IMR-90 (cell line): ENCODE results near the gene KLHL36. TPM values are rescaled to one million over a fixed set of nuclear protein-coding genes. Genes with fewer than 3 reads are reported as not detected.

Experiments
- ATAC-seq: fragments of 200-7000 bp; cut with Tn5 transposase; 2 replicates; pipeline ENCODE4 v1.9.1; 2020; ENCODE audit warnings: low read depth, mild to moderate bottlenecking, moderate library complexity
- BruUV-seq: library from RNA; stranded (reverse); fragments of 400-500 nt; replicated peaks from 2 replicates; lab custom pipeline; 2021; lab: Mats Ljungman, UMichigan
- CTCF ChIA-PET: fragments of 300-600 bp; formaldehyde crosslinking; extraction: SDS; loops from one replicate; lab custom pipeline; 2021; ENCODE audit warnings: antibody characterized with exemption; lab: Yijun Ruan, JAX
- POLR2A ChIA-PET: fragments of 300-600 bp; sonication (Branson Sonifier 250); formaldehyde crosslinking; loops from one replicate; lab custom pipeline; 2022; ENCODE audit warnings: antibody characterized with exemption; ENCODE audit not compliant: unreplicated experiment; lab: Charles Lee
- DNase-seq: peaks from one replicate; pipeline ENCODE4 v3.0.0; 2013
- H2AFZ ChIP-seq: replicated peaks from 2 replicates; pipeline ENCODE3; 2013; ENCODE audit warnings: low read length, mild to moderate bottlenecking; ENCODE audit not compliant: poor library complexity
- H2AK5ac ChIP-seq: 2 replicates; pipeline ENCODE4 v1.6.1; 2013; ENCODE audit warnings: low read depth, low read length, inconsistent platforms
- H2AK9ac ChIP-seq: replicated peaks from 2 replicates; pipeline ENCODE3; 2013; ENCODE audit warnings: mild to moderate bottlenecking, low read depth, low read length, moderate library complexity; ENCODE audit not compliant: poor library complexity
- H2BK120ac ChIP-seq: 2 replicates; pipeline ENCODE4 v1.6.1; 2013; ENCODE audit warnings: low read depth, low read length, inconsistent platforms
- H2BK15ac ChIP-seq: 3 replicates; pipeline ENCODE4 v1.6.1; 2013; ENCODE audit warnings: low read depth, low read length, inconsistent platforms
- H2BK20ac ChIP-seq: 2 replicates; pipeline ENCODE4 v1.6.1; 2013; ENCODE audit warnings: low read depth, mild to moderate bottlenecking, inconsistent platforms, low read length, moderate library complexity
- H2BK5ac ChIP-seq: 2 replicates; pipeline ENCODE4 v1.6.1; 2013; ENCODE audit warnings: mild to moderate bottlenecking, low read depth, low read length, inconsistent platforms; ENCODE audit not compliant: poor library complexity, severe bottlenecking
- H3K14ac ChIP-seq: replicated peaks from 2 replicates; pipeline ENCODE4 v1.6.1; 2013; ENCODE audit warnings: low read depth, low read length, inconsistent platforms
- H3K18ac ChIP-seq: 2 replicates; pipeline ENCODE4 v1.6.1; 2013; ENCODE audit warnings: low read depth, low read length, control low read depth
- H3K23ac ChIP-seq: 2 replicates; pipeline ENCODE4 v1.6.1; 2013; ENCODE audit warnings: low read depth, low read length, inconsistent platforms
- H3K27ac ChIP-seq: 2 replicates; pipeline ENCODE4 v1.5.1; 2013; ENCODE audit warnings: mild to moderate bottlenecking, control low read depth, low read length; ENCODE audit not compliant: insufficient read depth
- H3K27me3 ChIP-seq: 2 replicates; pipeline ENCODE4 v1.6.1; 2013; ENCODE audit warnings: low read length; ENCODE audit not compliant: control insufficient read depth, insufficient read depth
- H3K36me3 ChIP-seq: 2 replicates; pipeline ENCODE4 v1.6.1; 2013; ENCODE audit warnings: low read length, mixed read lengths; ENCODE audit not compliant: control insufficient read depth, insufficient read depth
- H3K4ac ChIP-seq: 2 replicates; pipeline ENCODE4 v1.6.1; 2013; ENCODE audit warnings: low read depth, low read length, inconsistent platforms
- H3K4me1 ChIP-seq: 2 replicates; pipeline ENCODE4 v1.6.1; 2013; ENCODE audit warnings: low read length, mixed read lengths; ENCODE audit not compliant: control insufficient read depth, insufficient read depth
- H3K4me2 ChIP-seq: 2 replicates; pipeline ENCODE4 v1.6.1; 2013; ENCODE audit warnings: low read depth, mild to moderate bottlenecking, control low read depth, low read length, moderate library complexity
- H3K4me3 ChIP-seq: 2 replicates; pipeline ENCODE4 v1.5.1; 2013; ENCODE audit warnings: low read depth, mild to moderate bottlenecking, control low read depth, low read length, moderate library complexity; ENCODE audit not compliant: insufficient read depth
- H3K56ac ChIP-seq: 2 replicates; pipeline ENCODE4 v1.6.1; 2013; ENCODE audit warnings: low read length, inconsistent platforms; ENCODE audit not compliant: insufficient read depth; ENCODE audit errors: extremely low read depth
- H3K79me1 ChIP-seq, 2 experiments: 2 replicates each; pipeline ENCODE4 v1.6.1; 2013; ENCODE audit warnings: low read length in 2 of 2, inconsistent platforms in 1 of 2, low read depth in 1 of 2
- H3K9ac ChIP-seq: 2 replicates; pipeline ENCODE4 v1.6.1; 2013; ENCODE audit warnings: low read depth, low read length, control low read depth
- H3K9me1 ChIP-seq: 2 replicates; pipeline ENCODE4 v1.6.1; 2013; ENCODE audit warnings: low read length, inconsistent platforms; ENCODE audit not compliant: insufficient read depth
- H3K9me3 ChIP-seq: 2 replicates; pipeline ENCODE4 v1.6.1; 2013; ENCODE audit warnings: low read length; ENCODE audit not compliant: control insufficient read depth, insufficient read depth
- H4K20me1 ChIP-seq: 2 replicates; pipeline ENCODE4 v1.6.1; 2013; ENCODE audit warnings: low read length, inconsistent platforms; ENCODE audit not compliant: insufficient read depth
- H4K5ac ChIP-seq: 2 replicates; pipeline ENCODE4 v1.6.1; 2013; ENCODE audit warnings: mild to moderate bottlenecking, low read depth, low read length, control low read depth
- H4K8ac ChIP-seq, 2 experiments: 2 replicates each; pipeline ENCODE4 v1.6.1; 2013; ENCODE audit warnings: low read depth in 2 of 2, low read length in 2 of 2, control low read depth in 1 of 2, inconsistent platforms in 1 of 2
- H4K91ac ChIP-seq: 2 replicates; pipeline ENCODE4 v1.6.1; 2013; ENCODE audit warnings: low read depth, low read length, inconsistent platforms; ENCODE audit not compliant: insufficient read depth
- BHLHE40 ChIP-seq: fragments of 150-350 bp; IDR thresholded peaks from 2 replicates; pipeline ENCODE4 v1.6.1; 2016; ENCODE audit warnings: mild to moderate bottlenecking, low read depth, low read length
- CEBPB ChIP-seq: IDR thresholded peaks from 2 replicates; pipeline ENCODE4 v1.6.1; 2012; ENCODE audit warnings: low read depth, low read length, improper control_type of control experiment
- CHD1 ChIP-seq: IDR thresholded peaks from 2 replicates; pipeline ENCODE4 v1.6.1; 2012; ENCODE audit warnings: low read depth, low read length, improper control_type of control experiment
- FOS ChIP-seq: fragments of 150-350 bp; IDR thresholded peaks from 2 replicates; pipeline ENCODE4 v1.6.1; 2016; ENCODE audit warnings: low read depth, low read length
- MAFK ChIP-seq: IDR thresholded peaks from 2 replicates; pipeline ENCODE4 v1.6.1; 2012; ENCODE audit warnings: low read depth, low read length, improper control_type of control experiment
- MAZ ChIP-seq: IDR thresholded peaks from 2 replicates; pipeline ENCODE4 v1.6.1; 2012; ENCODE audit warnings: low read depth, mild to moderate bottlenecking, low read length, improper control_type of control experiment, moderate library complexity, borderline replicate concordance
- MXI1 ChIP-seq: IDR thresholded peaks from 2 replicates; pipeline ENCODE4 v1.6.1; 2012; ENCODE audit warnings: low read depth, mild to moderate bottlenecking, low read length, moderate library complexity, borderline replicate concordance
- NFE2L2 ChIP-seq: fragments of 150-350 bp; IDR thresholded peaks from 2 replicates; pipeline ENCODE4 v1.6.1; 2016; ENCODE audit warnings: low read depth, mild to moderate bottlenecking, low read length
- POLR2A ChIP-seq: IDR thresholded peaks from 2 replicates; pipeline ENCODE4 v1.6.1; 2012; ENCODE audit warnings: mild to moderate bottlenecking, low read depth, low read length
- RAD21 ChIP-seq: IDR thresholded peaks from 2 replicates; pipeline ENCODE4 v1.6.1; 2012; ENCODE audit warnings: low read length, improper control_type of control experiment
- RCOR1 ChIP-seq: IDR thresholded peaks from 2 replicates; pipeline ENCODE4 v1.6.1; 2012; ENCODE audit warnings: mild to moderate bottlenecking, low read length, improper control_type of control experiment; ENCODE audit not compliant: insufficient replicate concordance
- RFX5 ChIP-seq: IDR thresholded peaks from 2 replicates; pipeline ENCODE4 v1.8.0; 2012; ENCODE audit warnings: low read depth, mild to moderate bottlenecking, low read length, moderate library complexity
- SMC3 ChIP-seq: fragments of 150-350 bp; IDR thresholded peaks from 2 replicates; pipeline ENCODE4 v1.6.1; 2016; ENCODE audit warnings: low read depth, mild to moderate bottlenecking, antibody characterized with exemption, low read length, moderate library complexity
- whole genome bisulfite sequencing, 2 experiments: methylation state at CpG; one replicate each; pipeline versions ENCODE4 v1.1.5 to v1.1.7; 2013; ENCODE audit warnings: missing lambda C conversion rate in 2 of 2; ENCODE audit not compliant: insufficient read length in 1 of 2; ENCODE audit errors: extremely low coverage in 2 of 2; 5-methylcytosine and 5-hydroxymethylcytosine counted together
- dilution Hi-C: fragments of 300-500 bp; cut with HindIII; formaldehyde crosslinking; loops from one replicate; pipeline ENCODE4 v1.14.3; 2018; ENCODE audit warnings: low sequenced_read_pairs; ENCODE audit not compliant: unreplicated experiment
- in situ Hi-C: fragments of 300-500 bp; cut with MboI; formaldehyde crosslinking; loops from 3 replicates; pipeline ENCODE4 v1.14.3; 2019; ENCODE audit warnings: low sequenced_read_pairs, inconsistent platforms, mixed read lengths
- intact Hi-C: fragments of 100-400 bp; cut with micrococcal nuclease; formaldehyde crosslinking; loops from 2 replicates; pipeline ENCODE4 v1.10.0; 2022
- polyA plus RNA-seq, 3 experiments: library from polyadenylated mRNA; depleted of rRNA; stranded (reverse); fragments of >200 nt; gene quantifications; 2 replicates each; pipeline ENCODE4 v1.2.3, GENCODE V29; 2012; ENCODE audit warnings: low replicate concordance in 1 of 3
- total RNA-seq: library from RNA; depleted of rRNA; stranded (reverse); fragments of >200 nt; gene quantifications from 2 replicates; pipeline ENCODE4 v1.2.3, GENCODE V29; 2012
- TF ChIP-seq, protein P1 (sequence below): fragments of 150-350 bp; IDR thresholded peaks from 2 replicates; pipeline ENCODE4 v1.6.1; 2017; ENCODE audit warnings: mild to moderate bottlenecking, antibody characterized with exemption, low read length, low read depth
- TF ChIP-seq, protein P2 (sequence below): fragments of 150-350 bp; IDR thresholded peaks from 2 replicates; pipeline ENCODE4 v1.6.1; 2016; ENCODE audit warnings: low read depth, mild to moderate bottlenecking, low read length, moderate library complexity, borderline replicate concordance
- TF ChIP-seq, protein P3 (sequence below): conservative IDR thresholded peaks from 2 replicates; pipeline ENCODE4 v1.5.1; 2012; ENCODE audit warnings: mild to moderate bottlenecking, low read depth, low read length, improper control_type of control experiment

KLHL36 gene
- total and polyA plus RNA-seq, 2 of the 4 experiments (the other 2 are of a cell fraction), result 45.9 to 46.3 TPM

DNA sequence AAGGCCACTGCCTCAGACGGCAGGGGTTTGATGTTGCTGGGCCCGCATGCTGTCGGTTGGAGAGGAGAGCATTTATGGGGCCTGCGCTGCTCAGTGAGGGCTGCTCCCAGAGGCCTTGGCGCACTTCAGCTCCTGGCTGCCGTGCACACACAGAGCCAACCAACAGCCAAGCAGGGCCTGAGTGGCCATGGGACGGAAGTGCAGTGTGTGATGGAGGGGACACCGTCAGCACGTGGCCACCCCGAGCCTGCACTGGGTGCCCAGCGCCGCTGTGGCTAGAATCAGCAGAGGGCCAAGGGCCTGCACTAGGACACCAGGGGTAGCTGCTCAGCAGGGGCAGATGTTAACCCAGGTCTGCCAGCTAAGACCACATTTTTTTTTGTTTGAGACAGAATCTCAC lies 21.8 kb downstream of the KLHL36 start:
- 87% methylated on average over 3 of the region's 12 CpGs; no CpG with 5 or more reads in 1 of the 2 experiments for WGBS, 2 experiments
- Histone ChIP-seq H3K9me1 (peaks cover 3% of the 10 kb centered on the region; the same call in 1 of the 2 replicates), H3K4me1 (no peaks in the 10 kb centered on the region), H3K4me2 (no peak overlapping the region), H3K56ac (no peak overlapping the region), H3K36me3 (peaks cover 15% of the 10 kb centered on the region; the same call in 1 of the 2 replicates), H4K5ac (no peak overlapping the region), H2AK9ac (no peak overlapping the region), H4K8ac (no peak overlapping the region), H2AFZ (no peak overlapping the region), H3K23ac (no peak overlapping the region), H2BK20ac (no peak overlapping the region), H3K18ac (no peak overlapping the region), H4K91ac (no peak overlapping the region), H3K14ac (no peak overlapping the region), H3K4me3 (no peak overlapping the region), H3K9ac (no peak overlapping the region), H2BK15ac (no peak overlapping the region), H2AK5ac (no peak overlapping the region), H4K20me1 (peaks cover 3% of the 10 kb centered on the region), H3K4ac (no peak overlapping the region), H3K9me3 (no peaks in the 10 kb centered on the region), H3K79me1 (peaks cover 4 to 13% of the 10 kb centered on the region in 2 experiments; a peak in 2 of 4 replicates), H2BK120ac (no peak overlapping the region), H3K27me3 (no peaks in the 10 kb centered on the region), H2BK5ac (no peak overlapping the region), H3K27ac (no peak overlapping the region)
- ATAC-seq, result no peak
- in situ Hi-C loops (no loop called here), dilution Hi-C loops (no loop called here), intact Hi-C loops (loop anchor here (5.0 kb wide), 1 partner anchor 302 kb away; no protein-coding TSS in a partner anchor)
- no peak for TF ChIP-seq NFE2L2
- TF ChIP-seq, protein P1, sequence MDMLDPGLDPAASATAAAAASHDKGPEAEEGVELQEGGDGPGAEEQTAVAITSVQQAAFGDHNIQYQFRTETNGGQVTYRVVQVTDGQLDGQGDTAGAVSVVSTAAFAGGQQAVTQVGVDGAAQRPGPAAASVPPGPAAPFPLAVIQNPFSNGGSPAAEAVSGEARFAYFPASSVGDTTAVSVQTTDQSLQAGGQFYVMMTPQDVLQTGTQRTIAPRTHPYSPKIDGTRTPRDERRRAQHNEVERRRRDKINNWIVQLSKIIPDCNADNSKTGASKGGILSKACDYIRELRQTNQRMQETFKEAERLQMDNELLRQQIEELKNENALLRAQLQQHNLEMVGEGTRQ, result no peak
- TF ChIP-seq SMC3, result no peak
- TF ChIP-seq BHLHE40, result no peak
- TF ChIP-seq MAFK, result no peak
- no peak for TF ChIP-seq RFX5
- TF ChIP-seq, protein P2, sequence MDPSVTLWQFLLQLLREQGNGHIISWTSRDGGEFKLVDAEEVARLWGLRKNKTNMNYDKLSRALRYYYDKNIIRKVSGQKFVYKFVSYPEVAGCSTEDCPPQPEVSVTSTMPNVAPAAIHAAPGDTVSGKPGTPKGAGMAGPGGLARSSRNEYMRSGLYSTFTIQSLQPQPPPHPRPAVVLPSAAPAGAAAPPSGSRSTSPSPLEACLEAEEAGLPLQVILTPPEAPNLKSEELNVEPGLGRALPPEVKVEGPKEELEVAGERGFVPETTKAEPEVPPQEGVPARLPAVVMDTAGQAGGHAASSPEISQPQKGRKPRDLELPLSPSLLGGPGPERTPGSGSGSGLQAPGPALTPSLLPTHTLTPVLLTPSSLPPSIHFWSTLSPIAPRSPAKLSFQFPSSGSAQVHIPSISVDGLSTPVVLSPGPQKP, result no peak
- TF ChIP-seq, protein P3, sequence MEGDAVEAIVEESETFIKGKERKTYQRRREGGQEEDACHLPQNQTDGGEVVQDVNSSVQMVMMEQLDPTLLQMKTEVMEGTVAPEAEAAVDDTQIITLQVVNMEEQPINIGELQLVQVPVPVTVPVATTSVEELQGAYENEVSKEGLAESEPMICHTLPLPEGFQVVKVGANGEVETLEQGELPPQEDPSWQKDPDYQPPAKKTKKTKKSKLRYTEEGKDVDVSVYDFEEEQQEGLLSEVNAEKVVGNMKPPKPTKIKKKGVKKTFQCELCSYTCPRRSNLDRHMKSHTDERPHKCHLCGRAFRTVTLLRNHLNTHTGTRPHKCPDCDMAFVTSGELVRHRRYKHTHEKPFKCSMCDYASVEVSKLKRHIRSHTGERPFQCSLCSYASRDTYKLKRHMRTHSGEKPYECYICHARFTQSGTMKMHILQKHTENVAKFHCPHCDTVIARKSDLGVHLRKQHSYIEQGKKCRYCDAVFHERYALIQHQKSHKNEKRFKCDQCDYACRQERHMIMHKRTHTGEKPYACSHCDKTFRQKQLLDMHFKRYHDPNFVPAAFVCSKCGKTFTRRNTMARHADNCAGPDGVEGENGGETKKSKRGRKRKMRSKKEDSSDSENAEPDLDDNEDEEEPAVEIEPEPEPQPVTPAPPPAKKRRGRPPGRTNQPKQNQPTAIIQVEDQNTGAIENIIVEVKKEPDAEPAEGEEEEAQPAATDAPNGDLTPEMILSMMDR, result no peak
- no peak for TF ChIP-seq RCOR1
- TF ChIP-seq RAD21, result no peak
- TF ChIP-seq POLR2A, result no peak
- TF ChIP-seq CEBPB, result no peak
- no peak for TF ChIP-seq MXI1
- no peak for TF ChIP-seq CHD1
- no peak for TF ChIP-seq FOS
- TF ChIP-seq MAZ, result no peak
- ChIA-PET CTCF (no interaction called here), POLR2A (no interaction called here)
- no TSS peak for BruUV-seq
- DNase-seq, result no peak
